ENCODE results near the gene RPS5.
"Not testable (repeated sequence)": the region's sequence is repeated elsewhere in the genome, so short reads cannot be mapped to it uniquely, and the experiment has no call there.

RPS5 gene

GRCh38 chr19:58386576-58387337, at the start of gene RPS5:
Gene RPS5 (plus strand): TSS chr19:58387269. CDS start chr19:58388138, 869 bp downstream.
- peak; percentile 93 for DNase-seq (ENCODE audit: low read depth)

GRCh38 chr19:58338336-58338735, 48.7 kb upstream of the RPS5 start:
- no peak for DNase-seq (ENCODE audit: low read depth)

GRCh38 chr19:58338825-58339558, 48.1 kb upstream of the RPS5 start:
- DNase-seq (ENCODE audit: low read depth): no peak

- DNase-seq (ENCODE audit: low read depth): no peak
Measured at GRCh38 chr19:58345558-58345957, 41.5 kb upstream of the RPS5 start.

GRCh38 chr19:58346961-58347929, 39.8 kb upstream of the RPS5 start:
- DNase-seq (ENCODE audit: low read depth): peak; percentile 55

GRCh38 chr19:58348080-58348479, 39.0 kb upstream of the RPS5 start:
- not testable (repeated sequence) for DNase-seq (ENCODE audit: low read depth)

GRCh38 chr19:58349590-58349989, 37.5 kb upstream of the RPS5 start:
- DNase-seq (ENCODE audit: low read depth): no peak

- no peak for DNase-seq (ENCODE audit: low read depth)
Measured at GRCh38 chr19:58350001-58350861, 36.8 kb upstream of the RPS5 start.

GRCh38 chr19:58350871-58351557, 36.1 kb upstream of the RPS5 start:
- DNase-seq (ENCODE audit: low read depth): no peak

GRCh38 chr19:58351558-58351878, 35.6 kb upstream of the RPS5 start:
- no peak for DNase-seq (ENCODE audit: low read depth)

- no peak for DNase-seq (ENCODE audit: low read depth)
Measured at GRCh38 chr19:58351990-58352755, 34.9 kb upstream of the RPS5 start.

- DNase-seq (ENCODE audit: low read depth): no peak
Measured at GRCh38 chr19:58352760-58353671, 34.1 kb upstream of the RPS5 start, which contains the start of gene A1BG. Gene A1BG (minus strand): TSS chr19:58353492. CDS start chr19:58353437, 55 bp downstream.

- DNase-seq (ENCODE audit: low read depth): no peak
Measured at GRCh38 chr19:58353717-58354477, 33.2 kb upstream of the RPS5 start.

- DNase-seq (ENCODE audit: low read depth): no peak
Measured at GRCh38 chr19:58354478-58355030, 32.5 kb upstream of the RPS5 start.

- no peak for DNase-seq (ENCODE audit: low read depth)
Measured at GRCh38 chr19:58355215-58355796, 31.8 kb upstream of the RPS5 start.

GRCh38 chr19:58355908-58356765, 30.9 kb upstream of the RPS5 start:
- DNase-seq (ENCODE audit: low read depth): peak; percentile 16

Measured in activated T-cell treated with anti-CD3 and anti-CD28 coated beads for 24 hours (primary cell).